HG03460 (cell line): ENCODE data around the gene PGM5.

Experiments used
- ATAC-seq: cut with Tn5 transposase; IDR thresholded peaks from one replicate; pipeline ENCODE4 v1.9.1; 2021; ENCODE audit not compliant: unreplicated experiment

PGM5 gene

DNA sequence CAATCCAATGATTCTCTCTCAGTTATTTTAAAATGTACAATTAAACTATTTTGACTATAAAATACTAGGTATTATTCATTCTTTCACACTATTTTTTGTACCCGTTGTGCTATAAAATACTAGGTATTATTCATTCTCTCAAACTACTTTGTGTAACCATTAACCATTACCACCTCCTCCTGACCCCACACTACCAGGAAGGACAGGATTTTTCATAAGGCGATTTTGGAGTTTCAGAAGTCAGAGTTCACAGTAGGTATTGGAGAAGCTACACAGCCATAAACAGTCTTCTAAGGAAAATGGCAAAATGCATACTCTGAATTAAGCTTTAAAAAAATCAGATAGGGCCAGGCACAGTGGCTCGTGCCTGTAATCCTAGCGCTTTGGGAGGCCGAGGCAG, 219.4 kb downstream of the PGM5 start:
- no peak for ATAC-seq

DNA sequence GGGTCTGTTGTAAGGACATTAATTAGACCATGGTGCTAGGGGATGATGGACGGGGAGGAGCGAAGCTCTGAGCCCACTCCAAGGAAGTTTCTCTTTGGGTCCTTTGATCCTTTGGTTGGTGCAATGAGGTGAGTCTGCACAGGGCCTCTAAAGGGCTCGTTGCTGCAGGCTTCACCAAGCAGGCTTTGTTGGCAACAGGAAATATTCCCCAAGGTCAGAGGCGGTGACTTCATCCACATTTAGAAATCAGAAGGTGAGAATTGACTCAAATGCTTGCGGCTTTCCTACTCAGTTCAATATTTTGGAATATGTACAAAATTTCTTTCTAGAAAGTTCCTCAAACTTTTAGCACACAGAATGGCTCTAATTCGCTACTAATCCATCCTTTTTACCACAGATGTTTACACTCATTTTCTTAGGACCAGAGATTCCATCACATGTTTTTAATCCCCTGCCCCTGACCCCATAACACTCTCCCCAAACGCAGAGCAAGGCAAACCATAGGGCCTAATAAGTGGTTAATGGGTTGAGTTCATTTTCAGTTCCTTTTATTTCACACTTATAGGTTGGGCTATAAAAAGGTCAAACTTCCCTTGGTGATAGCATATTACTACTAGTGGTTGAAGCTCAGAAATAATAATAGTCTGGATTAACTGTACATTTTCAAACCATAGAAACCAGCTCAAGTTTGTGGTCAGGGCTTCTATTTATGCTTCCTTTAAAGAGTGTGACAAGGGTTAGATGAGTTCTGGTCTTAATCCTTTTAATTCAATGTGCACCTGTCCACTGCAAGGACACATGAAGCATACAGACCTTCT, 221.6 kb downstream of the PGM5 start:
- peak; percentile 89 for ATAC-seq
